ENCODE results near the gene VTN.

DNA sequence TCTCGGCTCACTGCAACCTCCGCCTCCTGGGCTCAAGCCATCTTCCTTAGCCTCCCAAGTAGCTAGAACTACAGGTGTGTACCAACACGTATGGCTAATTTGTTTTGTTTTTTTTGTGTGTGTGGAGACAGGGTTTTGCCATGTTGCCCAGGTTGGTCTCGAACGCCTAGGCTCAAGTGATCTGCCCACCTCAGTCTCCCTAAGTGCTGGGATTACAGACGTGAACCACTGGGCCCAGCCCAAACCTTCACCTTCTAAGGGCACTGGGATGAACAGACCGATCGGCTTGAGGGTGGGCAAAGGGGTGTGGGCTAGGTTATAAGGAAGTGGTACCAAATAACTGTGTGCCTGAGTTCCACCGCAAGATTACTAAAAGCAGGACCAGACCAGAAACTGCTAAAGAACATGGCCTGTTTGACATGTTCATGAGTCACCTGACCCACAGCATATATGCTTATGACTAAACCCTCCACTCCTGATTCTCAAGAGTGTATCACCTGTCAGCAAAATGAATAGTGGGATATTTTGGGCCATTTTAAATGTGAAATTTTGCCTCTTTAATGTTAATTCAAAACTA is 43.0 kb downstream of the VTN start:
- TF ChIP-seq EZH2phosphoT487 (IDR thresholded peaks at IDR 0.05; ENCODE audit: insufficient read depth, low read depth) (no peak), EZH2 (IDR thresholded peaks at IDR 0.05; ENCODE audit: insufficient read depth, poor library complexity, severe bottlenecking) (no peak)

All from GM23248 (cell line).